Fibroblast of lung (primary cell): ENCODE results near the gene MAP3K10.

Experiments used
- CTCF ChIP-seq, 2 donors: IDR thresholded peaks in 1 of 2; conservative IDR thresholded peaks in 1 of 2; 1 replicate in 1 of 2; 2 replicates in 1 of 2; pipeline ENCODE4 v1.5.1; 2011 to 2012; ENCODE audit warnings: low read length in 2 of 2, control low read depth in 1 of 2, inconsistent platforms in 1 of 2, low read depth in 1 of 2, mild to moderate bottlenecking in 1 of 2
- EZH2 ChIP-seq: IDR thresholded peaks from 2 replicates; pipeline ENCODE4 v1.5.1; 2012; ENCODE audit warnings: low read length, control low read depth, mild to moderate bottlenecking; ENCODE audit errors: missing control alignments

- TF ChIP-seq CTCF (conservative IDR thresholded peaks at IDR 0.05 in 1 of 2, IDR thresholded peaks at IDR 0.05 in 1 of 2; ENCODE audit: low read depth in 1 of 2, low read length in 2 of 2) = no peak
- no peak for TF ChIP-seq EZH2
Observed at GRCh38 chr19:40223135-40223822, 32.1 kb downstream of the MAP3K10 start.
